ENCODE data around the gene ZNF385B. TPM values are rescaled to one million over a fixed set of nuclear protein-coding genes. Genes with fewer than 3 reads are reported as not detected.
"Not testable (repeated sequence)": the region's sequence is repeated elsewhere in the genome, so short reads cannot be mapped to it uniquely, and the experiment has no call there.

Gene ZNF385B
- total RNA-seq, 1 experiment from 2014 or later, result 0.28 TPM

GRCh38 chr2:179890666-179891065 is 29.3 kb upstream of the ZNF385B start:
- no peak for ATAC-seq
- no peak for DNase-seq (ENCODE audit: low read depth, low spot score)
- in situ Hi-C loops (cut with HindIII; ENCODE audit: low pct_unique_long_range_greater_than_20kb, low sequenced_read_pairs), result no loop called here
- intact Hi-C loops (cut with micrococcal nuclease; ENCODE audit: unreplicated experiment), result no loop called here
- TF ChIP-seq REST (IDR thresholded peaks at IDR 0.05; ENCODE audit: insufficient read depth in 1 of 2, low read depth in 2 of 2, low read length in 1 of 2) (no peak), POLR2AphosphoS5 (IDR thresholded peaks at IDR 0.05; ENCODE audit: low read depth, low read length) (no peak), SIN3A (IDR thresholded peaks at IDR 0.05; ENCODE audit: borderline replicate concordance, insufficient read depth, low read depth, low read length) (no peak), CTCF (IDR thresholded peaks at IDR 0.05) (no peak), TCF7L2 (IDR thresholded peaks at IDR 0.05; ENCODE audit: low read depth, low read length) (no peak)
- no peaks in the 10 kb centered on the region for H3K4me1 ChIP-seq (ENCODE audit: control insufficient read depth, insufficient read depth, low read length)
- ChIA-PET POLR2A (no interaction called here), CTCF (no interaction called here)
- no peaks in the 10 kb centered on the region for H3K27me3 ChIP-seq (ENCODE audit: control insufficient read depth, insufficient read depth, low read length)
- no peak overlapping the region for H3K4me3 ChIP-seq (ENCODE audit: low read depth in 2 of 2, low read length in 2 of 2)
- H3K9me3 ChIP-seq (ENCODE audit: control insufficient read depth, insufficient read depth, low read depth, low read length), result no peaks in the 10 kb centered on the region
- no peaks in the 10 kb centered on the region for H3K36me3 ChIP-seq (ENCODE audit: control insufficient read depth, insufficient read depth, low read length)
- no peak overlapping the region for H3K27ac ChIP-seq (ENCODE audit: low read length)
- BruUV-seq (replicated peaks), result no TSS peak

GRCh38 chr2:179888642-179889041 is 27.2 kb upstream of the ZNF385B start:
- in situ Hi-C loops (cut with HindIII; ENCODE audit: low pct_unique_long_range_greater_than_20kb, low sequenced_read_pairs); ATAC-seq; POLR2A ChIA-PET; H3K27ac ChIP-seq (ENCODE audit: low read length); H3K9me3 ChIP-seq (ENCODE audit: control insufficient read depth, insufficient read depth, low read depth, low read length); H3K36me3 ChIP-seq (ENCODE audit: control insufficient read depth, insufficient read depth, low read length); H3K4me3 ChIP-seq (ENCODE audit: low read depth in 2 of 2, low read length in 2 of 2); CTCF ChIA-PET; intact Hi-C loops (cut with micrococcal nuclease; ENCODE audit: unreplicated experiment); BruUV-seq (replicated peaks); H3K27me3 ChIP-seq (ENCODE audit: control insufficient read depth, insufficient read depth, low read length); DNase-seq (ENCODE audit: low read depth, low spot score); H3K4me1 ChIP-seq (ENCODE audit: control insufficient read depth, insufficient read depth, low read length): not testable (repeated sequence)

- ATAC-seq (no peak), DNase-seq (ENCODE audit: low read depth, low spot score) (no peak)
- CTCF ChIA-PET, result no interaction called here
- no peak overlapping the region for H3K4me3 ChIP-seq (ENCODE audit: low read depth in 2 of 2, low read length in 2 of 2)
- in situ Hi-C loops (cut with HindIII; ENCODE audit: low pct_unique_long_range_greater_than_20kb, low sequenced_read_pairs), result no loop called here
- no peak overlapping the region for H3K27ac ChIP-seq (ENCODE audit: low read length)
- H3K9me3 ChIP-seq (ENCODE audit: control insufficient read depth, insufficient read depth, low read depth, low read length), result no peaks in the 10 kb centered on the region
- no peaks in the 10 kb centered on the region for H3K27me3 ChIP-seq (ENCODE audit: control insufficient read depth, insufficient read depth, low read length)
- intact Hi-C loops (cut with micrococcal nuclease; ENCODE audit: unreplicated experiment), result no loop called here
- POLR2A ChIA-PET, result no interaction called here
- no peaks in the 10 kb centered on the region for H3K4me1 ChIP-seq (ENCODE audit: control insufficient read depth, insufficient read depth, low read length)
- TF ChIP-seq TCF7L2 (IDR thresholded peaks at IDR 0.05; ENCODE audit: low read depth, low read length) (no peak), REST (IDR thresholded peaks at IDR 0.05; ENCODE audit: insufficient read depth in 1 of 2, low read depth in 2 of 2, low read length in 1 of 2) (no peak), CTCF (IDR thresholded peaks at IDR 0.05) (no peak), POLR2AphosphoS5 (IDR thresholded peaks at IDR 0.05; ENCODE audit: low read depth, low read length) (no peak), SIN3A (IDR thresholded peaks at IDR 0.05; ENCODE audit: borderline replicate concordance, insufficient read depth, low read depth, low read length) (no peak)
- no TSS peak for BruUV-seq (replicated peaks)
- H3K36me3 ChIP-seq (ENCODE audit: control insufficient read depth, insufficient read depth, low read length), result no peaks in the 10 kb centered on the region
These were observed 22.8 kb upstream of the ZNF385B start for GRCh38 chr2:179884193-179884592.

Measured in Panc1 (cell line).